SK-N-SH treated with all-trans-retinoic acid at 6 μM for 48 hours (cell line): Measurements from ENCODE around the gene CELF1.

ENCODE experiments used
- ATAC-seq: fragments of 200-7000 bp; cut with Tn5 transposase; 3 replicates; pipeline ENCODE4 v1.9.1; 2020; ENCODE audit warnings: mild to moderate bottlenecking, moderate library complexity
- ARNTL ChIP-seq: fragments of 450-650 bp; formaldehyde crosslinking; IDR thresholded peaks from 2 replicates; pipeline ENCODE4 v1.5.0; 2020; ENCODE audit warnings: low read depth, mild to moderate bottlenecking, moderate library complexity, borderline replicate concordance
- BACH2 ChIP-seq: fragments of 250-450 bp; sonication (Bioruptor Pico); IDR thresholded peaks from 2 replicates; pipeline ENCODE4 v1.9.0; 2021; ENCODE audit warnings: mild to moderate bottlenecking, borderline replicate concordance
- CREB5 ChIP-seq: fragments of 250-450 bp; sonication (Bioruptor Pico); IDR thresholded peaks from 2 replicates; pipeline ENCODE4 v1.5.1; 2020; ENCODE audit warnings: low read depth, mild to moderate bottlenecking, moderate library complexity
- CSDC2 ChIP-seq: fragments of 250-450 bp; sonication (Bioruptor Pico); IDR thresholded peaks from 2 replicates; pipeline ENCODE4 v1.5.0; 2020; ENCODE audit warnings: mild to moderate bottlenecking, moderate library complexity
- CSRNP3 ChIP-seq: fragments of 250-450 bp; sonication (Bioruptor Pico); IDR thresholded peaks from 2 replicates; pipeline ENCODE4 v1.5.1; 2021; ENCODE audit warnings: mild to moderate bottlenecking, moderate library complexity
- GLIS3 ChIP-seq: fragments of 250-450 bp; sonication (Bioruptor Pico); IDR thresholded peaks from 2 replicates; pipeline ENCODE4 v1.5.0; 2020; ENCODE audit warnings: mild to moderate bottlenecking, moderate library complexity
- ISL1 ChIP-seq: fragments of 250-450 bp; sonication (Bioruptor Pico); IDR thresholded peaks from 2 replicates; pipeline ENCODE4 v2.1.2; 2022; ENCODE audit warnings: mild to moderate bottlenecking, moderate library complexity
- OSR1 ChIP-seq: fragments of 250-450 bp; sonication (Bioruptor Pico); IDR thresholded peaks from 2 replicates; pipeline ENCODE4 v1.8.0; 2022; ENCODE audit warnings: moderate library complexity, mild to moderate bottlenecking, inconsistent platforms
- PATZ1 ChIP-seq: fragments of 250-450 bp; sonication (Bioruptor Pico); IDR thresholded peaks from 2 replicates; pipeline ENCODE4 v1.8.0; 2020; ENCODE audit warnings: mild to moderate bottlenecking, moderate library complexity, borderline replicate concordance
- POU6F1 ChIP-seq: fragments of 250-450 bp; sonication (Bioruptor Pico); IDR thresholded peaks from 2 replicates; pipeline ENCODE4 v1.8.0; 2021; ENCODE audit warnings: low read depth, mild to moderate bottlenecking, moderate library complexity, borderline replicate concordance
- PPARA ChIP-seq: fragments of 250-450 bp; sonication (Bioruptor Pico); IDR thresholded peaks from 2 replicates; pipeline ENCODE4 v1.5.0; 2020; ENCODE audit warnings: mild to moderate bottlenecking, borderline replicate concordance
- RARB ChIP-seq: fragments of 250-450 bp; sonication (Bioruptor Pico); IDR thresholded peaks from 2 replicates; pipeline ENCODE4 v1.8.0; 2021; ENCODE audit warnings: mild to moderate bottlenecking, moderate library complexity
- SNAI2 ChIP-seq: fragments of 250-450 bp; sonication (Bioruptor Pico); IDR thresholded peaks from 2 replicates; pipeline ENCODE4 v1.5.0; 2020; ENCODE audit warnings: mild to moderate bottlenecking, moderate library complexity
- TCF4 ChIP-seq: fragments of 250-450 bp; sonication (Bioruptor Pico); IDR thresholded peaks from 2 replicates; pipeline ENCODE4 v1.8.0; 2021; ENCODE audit warnings: mild to moderate bottlenecking, moderate library complexity, borderline replicate concordance
- ZFP3 ChIP-seq: fragments of 250-450 bp; sonication (Bioruptor Pico); IDR thresholded peaks from 2 replicates; pipeline ENCODE4 v1.5.0; 2020; ENCODE audit warnings: mild to moderate bottlenecking, moderate library complexity
- ZFP30 ChIP-seq: fragments of 450-650 bp; formaldehyde crosslinking; IDR thresholded peaks from 2 replicates; pipeline ENCODE4 v1.5.0; 2022; ENCODE audit warnings: mild to moderate bottlenecking, moderate library complexity
- ZNF565 ChIP-seq: fragments of 450-650 bp; formaldehyde crosslinking; conservative IDR thresholded peaks from 2 replicates; pipeline ENCODE4 v1.5.0; 2020; ENCODE audit warnings: low read depth, mild to moderate bottlenecking, moderate library complexity
- ZNF8 ChIP-seq: fragments of 450-650 bp; formaldehyde crosslinking; IDR thresholded peaks from 2 replicates; pipeline ENCODE4 v1.5.0; 2020; ENCODE audit warnings: mild to moderate bottlenecking, moderate library complexity

CELF1 gene

GRCh38 chr11:47573321-47573720, 20.4 kb upstream of the CELF1 start:
- TF ChIP-seq ZNF8 (CRISPR knock-in tag), result no peak
- no peak for TF ChIP-seq ZNF565 (CRISPR knock-in tag)
- no peak for TF ChIP-seq CREB5 (CRISPR knock-in tag)
- no peak for TF ChIP-seq CSRNP3 (CRISPR knock-in tag)
- TF ChIP-seq POU6F1 (CRISPR knock-in tag), result no peak
- no peak for TF ChIP-seq PATZ1
- TF ChIP-seq, all 23 proteins: peak for 0
- no peak for ATAC-seq

GRCh38 chr11:47572715-47573255, 19.9 kb upstream of the CELF1 start:
- TF ChIP-seq OSR1 (CRISPR knock-in tag) (no peak), ISL1 (CRISPR knock-in tag) (no peak), PATZ1 (no peak), RARB (CRISPR knock-in tag) (no peak), ZNF8 (CRISPR knock-in tag) (no peak), CSDC2 (CRISPR knock-in tag) (no peak), ZFP3 (CRISPR knock-in tag) (no peak), ZNF565 (CRISPR knock-in tag) (no peak), ARNTL (CRISPR knock-in tag) (no peak), PPARA (CRISPR knock-in tag) (no peak), ZFP30 (CRISPR knock-in tag) (no peak), CREB5 (CRISPR knock-in tag) (no peak), BACH2 (no peak), CSRNP3 (CRISPR knock-in tag) (no peak)
- no peak for ATAC-seq

GRCh38 chr11:47571895-47572294, 19.0 kb upstream of the CELF1 start:
- peak; percentile 39; the same call in 2 of the 3 replicates for ATAC-seq
- no peak for TF ChIP-seq TCF4
- TF ChIP-seq PPARA (CRISPR knock-in tag), result no peak
- no peak for TF ChIP-seq BACH2
- no peak for TF ChIP-seq SNAI2 (CRISPR knock-in tag)
- TF ChIP-seq GLIS3 (CRISPR knock-in tag), result no peak
